ENCODE measurements around the gene CALN1.

CALN1 gene

GRCh38 chr7:72038022-72038732 is 374.0 kb downstream of the CALN1 start:
- TF ChIP-seq CTCF (IDR thresholded peaks at IDR 0.05; ENCODE audit: low read depth, low read length), result no peak
- Histone ChIP-seq H3K4me3 (ENCODE audit: low read depth, low read length) (no peak overlapping the region), H3K4me1 (no peaks in the 10 kb centered on the region), H3K27me3 (no peaks in the 10 kb centered on the region), H3K9me3 (peaks cover 4% of the 10 kb centered on the region; the same call in 1 of the 2 replicates), H3K36me3 (no peaks in the 10 kb centered on the region)
- DNase-seq, result no peak

DNA sequence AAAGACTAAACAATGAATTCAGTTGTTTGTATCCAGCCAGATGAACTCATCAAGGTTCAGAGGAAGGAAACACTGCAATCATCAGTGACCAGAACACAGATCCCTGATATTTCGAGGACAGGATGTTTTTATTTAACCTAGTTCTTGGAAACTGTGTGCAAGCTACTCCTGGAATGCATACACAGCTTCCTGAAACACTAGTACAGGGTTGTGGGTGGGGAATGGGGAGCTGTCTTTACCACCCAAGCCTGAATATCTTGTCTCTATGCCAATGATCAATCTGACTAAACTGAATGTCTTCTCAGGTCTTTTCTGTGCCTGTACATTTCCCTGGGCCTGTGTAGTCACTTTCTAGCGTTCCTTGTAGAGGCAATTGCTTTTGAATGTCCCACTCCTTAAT is 374.6 kb downstream of the CALN1 start:
- TF ChIP-seq CTCF (IDR thresholded peaks at IDR 0.05; ENCODE audit: low read depth, low read length), result no peak
- Histone ChIP-seq H3K4me3 (ENCODE audit: low read depth, low read length) (no peak overlapping the region), H3K9me3 (peaks cover 4% of the 10 kb centered on the region; the same call in 1 of the 2 replicates), H3K36me3 (no peaks in the 10 kb centered on the region), H3K27me3 (no peaks in the 10 kb centered on the region), H3K4me1 (no peaks in the 10 kb centered on the region)
- no peak for DNase-seq

DNA sequence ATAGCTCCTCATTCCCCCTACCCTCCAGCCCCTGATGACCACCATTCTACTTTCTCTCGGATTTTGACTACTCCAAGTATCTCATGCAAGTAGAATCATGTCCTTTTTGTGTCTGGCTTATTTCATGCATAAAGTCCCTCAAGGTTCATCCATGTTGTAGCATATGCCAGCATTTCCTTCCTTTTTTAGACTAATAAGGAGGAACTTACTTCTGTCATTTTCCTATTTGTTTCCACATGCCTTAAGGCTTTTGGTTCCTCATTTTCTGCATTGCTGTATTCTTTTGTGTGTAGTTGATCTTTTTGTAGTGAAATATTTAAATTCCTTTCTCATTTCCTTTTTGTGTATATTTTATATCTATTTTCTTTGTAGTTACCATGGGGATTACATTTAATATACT is 376.9 kb downstream of the CALN1 start:
- TF ChIP-seq CTCF (IDR thresholded peaks at IDR 0.05; ENCODE audit: low read depth, low read length), result no peak
- DNase-seq, result no peak
- no peak overlapping the region for H3K4me3 ChIP-seq (ENCODE audit: low read depth, low read length)
- no peaks in the 10 kb centered on the region for H3K4me1 ChIP-seq
- H3K36me3 ChIP-seq, result no peaks in the 10 kb centered on the region
- H3K9me3 ChIP-seq, result no peaks in the 10 kb centered on the region
- H3K27me3 ChIP-seq, result no peaks in the 10 kb centered on the region

DNA sequence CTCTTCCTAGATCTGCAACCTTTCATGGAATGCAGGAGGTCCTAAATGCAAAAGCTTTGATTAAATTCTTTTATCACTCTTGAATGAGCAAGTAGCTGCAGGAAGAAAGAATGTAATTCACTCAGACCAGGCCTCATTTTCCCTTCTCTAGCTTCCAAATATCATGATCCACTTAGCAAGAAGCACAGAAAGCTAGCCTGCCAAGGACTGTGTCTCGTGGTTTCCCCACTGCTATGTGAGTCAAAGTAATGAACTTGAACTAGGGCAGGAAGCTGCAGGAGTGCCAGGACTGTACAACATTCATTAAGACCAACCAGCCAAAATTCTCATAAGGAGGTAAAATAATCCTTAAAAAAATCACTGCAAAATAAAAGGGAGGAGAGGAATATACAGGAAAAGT is 379.2 kb downstream of the CALN1 start:
- DNase-seq, result no peak
- H3K4me3 ChIP-seq (ENCODE audit: low read depth, low read length), result no peak overlapping the region
- TF ChIP-seq CTCF (IDR thresholded peaks at IDR 0.05; ENCODE audit: low read depth, low read length), result no peak
- H3K27me3 ChIP-seq, result no peaks in the 10 kb centered on the region
- H3K36me3 ChIP-seq, result no peaks in the 10 kb centered on the region
- no peaks in the 10 kb centered on the region; the same call in 1 of the 2 replicates for H3K9me3 ChIP-seq
- no peaks in the 10 kb centered on the region for H3K4me1 ChIP-seq

- no peaks in the 10 kb centered on the region for H3K27me3 ChIP-seq
- no peak for TF ChIP-seq CTCF (IDR thresholded peaks at IDR 0.05; ENCODE audit: low read depth, low read length)
- no peaks in the 10 kb centered on the region for H3K4me1 ChIP-seq
- no peaks in the 10 kb centered on the region; the same call in 1 of the 2 replicates for H3K9me3 ChIP-seq
- no peak for DNase-seq
- no peaks in the 10 kb centered on the region for H3K36me3 ChIP-seq
- H3K4me3 ChIP-seq (ENCODE audit: low read depth, low read length), result no peak overlapping the region
Observed at GRCh38 chr7:72030994-72031667, 381.0 kb downstream of the CALN1 start.

GRCh38 chr7:72028267-72028666 is 383.9 kb downstream of the CALN1 start:
- no peak for DNase-seq
- Histone ChIP-seq H3K9me3 (no peaks in the 10 kb centered on the region; the same call in 1 of the 2 replicates), H3K4me1 (no peaks in the 10 kb centered on the region), H3K4me3 (ENCODE audit: low read depth, low read length) (no peak overlapping the region), H3K36me3 (no peaks in the 10 kb centered on the region), H3K27me3 (no peaks in the 10 kb centered on the region)
- TF ChIP-seq CTCF (IDR thresholded peaks at IDR 0.05; ENCODE audit: low read depth, low read length), result no peak
